Esophagus squamous epithelium (tissue), 5 donors: ENCODE measurements around the gene KPTN. TPM values are rescaled to one million over a fixed set of nuclear protein-coding genes. Genes with fewer than 3 reads are reported as not detected.

Experiments
- DNase-seq: peaks from one replicate; lab custom pipeline; 2025; lab: John Stamatoyannopoulos, UW
- H3K27ac ChIP-seq, 4 donors: fragments of 200-600 bp; sonication (generic); one replicate each; pipeline ENCODE4 v1.5.1; 2016 to 2019; ENCODE audit warnings: mild to moderate bottlenecking in 1 of 4
- H3K27me3 ChIP-seq, 4 donors: fragments of 200-600 bp; sonication (generic); 1 replicate in 3 of 4; 2 replicates in 1 of 4; pipeline versions ENCODE4 v1.5.1 to v1.6.0; 2017 to 2021; ENCODE audit warnings: antibody characterized with exemption in 1 of 4
- H3K36me3 ChIP-seq, 3 donors: fragments of 200-600 bp; sonication (generic); one replicate each; pipeline ENCODE4 v1.5.1; 2016 to 2019
- H3K4me1 ChIP-seq, 3 donors: fragments of 200-600 bp; sonication (generic); one replicate each; pipeline ENCODE4 v1.5.1; 2017 to 2019
- H3K4me3 ChIP-seq, 4 donors: fragments of 200-600 bp; sonication (generic); 1 replicate in 3 of 4; 2 replicates in 1 of 4; pipeline ENCODE4 v1.5.1; 2016 to 2019; ENCODE audit warnings: mild to moderate bottlenecking in 2 of 4, moderate library complexity in 1 of 4
- H3K9me3 ChIP-seq, 3 donors: fragments of 200-600 bp; sonication (generic); one replicate each; pipeline ENCODE4 v1.5.1; 2016 to 2019
- POLR2A ChIP-seq, 4 donors: fragments of 450-650 bp; IDR thresholded peaks; one replicate each; pipeline ENCODE4 v1.6.1; 2017; ENCODE audit warnings: antibody characterized with exemption in 4 of 4, mild to moderate bottlenecking in 4 of 4, moderate library complexity in 3 of 4
- WGBS, 2 donors: methylation state at CpG; one replicate each; pipeline ENCODE4 v1.1.5; 2018; 5-methylcytosine and 5-hydroxymethylcytosine counted together
- intact Hi-C: fragments of 100-400 bp; cut with DNase I; formaldehyde crosslinking; loops from one replicate; pipeline ENCODE4 v1.15.0; 2022
- total RNA-seq, 4 donors: library from RNA; depleted of rRNA; stranded (reverse); fragments of >200 nt; gene quantifications; one replicate each; pipeline ENCODE4 v1.1.0, GENCODE V29; 2016
- TF ChIP-seq, protein P1 (sequence below), 6 experiments: fragments of 450-650 bp in 4 of 6; fragments of 200-600 bp in 2 of 6; sonication (generic) in 2 of 6; IDR thresholded peaks; one replicate each; pipeline ENCODE4 v1.5.1; 2016 to 2019; ENCODE audit warnings: antibody characterized with exemption in 6 of 6, mild to moderate bottlenecking in 4 of 6, moderate library complexity in 4 of 6
- donor health status: DM: yes; HTN: yes; CAD: no.

KPTN gene
- total RNA-seq, 4 donors from 2014 or later = 5.6 to 9.4 (median 8.4) TPM

DNA sequence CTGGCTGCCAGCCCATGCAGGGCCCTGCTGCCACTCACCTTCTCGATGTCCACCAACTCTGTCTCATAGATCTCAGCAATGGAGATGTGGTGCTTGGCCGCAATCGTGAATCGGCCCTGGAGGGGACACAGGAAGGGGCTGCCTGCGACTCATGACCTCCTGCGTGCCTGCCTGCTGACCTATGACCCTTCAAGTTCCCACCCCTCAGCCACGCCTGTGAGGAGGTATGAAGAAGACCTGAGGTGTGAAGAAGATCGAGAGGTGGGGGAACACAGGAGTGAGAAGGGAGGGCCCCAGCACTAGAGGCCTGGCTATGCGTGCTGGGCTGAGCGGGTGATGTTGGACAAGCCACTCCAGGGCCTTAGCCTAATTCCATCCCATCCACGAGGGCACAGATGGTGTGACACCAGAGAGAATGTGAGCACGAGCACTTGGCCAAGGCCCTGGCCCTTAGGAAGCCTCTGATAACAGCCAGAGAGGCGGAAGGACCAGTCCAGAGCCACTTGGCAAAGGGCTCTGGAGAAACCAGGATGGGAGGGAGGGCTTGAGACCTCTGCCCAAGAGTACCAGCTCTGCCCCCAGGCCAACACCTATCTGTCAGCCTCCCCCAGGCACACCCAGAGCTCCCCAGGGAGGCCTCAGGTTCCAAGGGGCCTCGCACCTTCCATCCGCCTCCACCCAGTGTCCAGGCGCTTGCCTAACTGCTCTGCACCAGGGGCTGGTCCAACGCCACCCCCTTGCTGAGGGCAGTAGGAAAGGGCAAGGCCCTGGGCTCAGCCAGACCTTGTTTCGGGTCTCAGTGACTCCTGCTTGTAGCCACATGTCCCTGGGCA lies 9.6 kb upstream of the KPTN start:
- H3K27ac ChIP-seq = no peak overlapping the region
- TF ChIP-seq, protein P1, sequence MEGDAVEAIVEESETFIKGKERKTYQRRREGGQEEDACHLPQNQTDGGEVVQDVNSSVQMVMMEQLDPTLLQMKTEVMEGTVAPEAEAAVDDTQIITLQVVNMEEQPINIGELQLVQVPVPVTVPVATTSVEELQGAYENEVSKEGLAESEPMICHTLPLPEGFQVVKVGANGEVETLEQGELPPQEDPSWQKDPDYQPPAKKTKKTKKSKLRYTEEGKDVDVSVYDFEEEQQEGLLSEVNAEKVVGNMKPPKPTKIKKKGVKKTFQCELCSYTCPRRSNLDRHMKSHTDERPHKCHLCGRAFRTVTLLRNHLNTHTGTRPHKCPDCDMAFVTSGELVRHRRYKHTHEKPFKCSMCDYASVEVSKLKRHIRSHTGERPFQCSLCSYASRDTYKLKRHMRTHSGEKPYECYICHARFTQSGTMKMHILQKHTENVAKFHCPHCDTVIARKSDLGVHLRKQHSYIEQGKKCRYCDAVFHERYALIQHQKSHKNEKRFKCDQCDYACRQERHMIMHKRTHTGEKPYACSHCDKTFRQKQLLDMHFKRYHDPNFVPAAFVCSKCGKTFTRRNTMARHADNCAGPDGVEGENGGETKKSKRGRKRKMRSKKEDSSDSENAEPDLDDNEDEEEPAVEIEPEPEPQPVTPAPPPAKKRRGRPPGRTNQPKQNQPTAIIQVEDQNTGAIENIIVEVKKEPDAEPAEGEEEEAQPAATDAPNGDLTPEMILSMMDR (IDR thresholded peaks at IDR 0.05) = no peak
- intact Hi-C loops = no loop called here
- no peaks in the 10 kb centered on the region for H3K27me3 ChIP-seq
- WGBS, 2 donors = 69 to 78% methylated on average over 6 to 7 of the region's 18 CpGs
- no peaks in the 10 kb centered on the region for H3K9me3 ChIP-seq
- peaks cover 0 to 5% (median 0%) of the 10 kb centered on the region in 3 donors for H3K4me1 ChIP-seq
- H3K36me3 ChIP-seq = peaks cover 33 to 99% (median 39%) of the 10 kb centered on the region in 3 donors
- no peak overlapping the region for H3K4me3 ChIP-seq
- DNase-seq = no peak

GRCh38 chr19:47492571-47493377 lies 8.8 kb upstream of the KPTN start:
- no peak for TF ChIP-seq POLR2A (IDR thresholded peaks at IDR 0.05)
- TF ChIP-seq, protein P1 (IDR thresholded peaks at IDR 0.05) = no peak
- Histone ChIP-seq H3K27me3 (no peaks in the 10 kb centered on the region), H3K4me1 (peaks cover 0 to 5% (median 0%) of the 10 kb centered on the region in 3 donors), H3K36me3 (peaks cover 35 to 99% (median 37%) of the 10 kb centered on the region in 3 donors), H3K4me3 (no peak overlapping the region), H3K27ac (no peak overlapping the region), H3K9me3 (no peaks in the 10 kb centered on the region)
- no peak for DNase-seq
- intact Hi-C loops = no loop called here
- 76 to 82% methylated on average over 10 of the region's 23 CpGs for WGBS, 2 donors

DNA sequence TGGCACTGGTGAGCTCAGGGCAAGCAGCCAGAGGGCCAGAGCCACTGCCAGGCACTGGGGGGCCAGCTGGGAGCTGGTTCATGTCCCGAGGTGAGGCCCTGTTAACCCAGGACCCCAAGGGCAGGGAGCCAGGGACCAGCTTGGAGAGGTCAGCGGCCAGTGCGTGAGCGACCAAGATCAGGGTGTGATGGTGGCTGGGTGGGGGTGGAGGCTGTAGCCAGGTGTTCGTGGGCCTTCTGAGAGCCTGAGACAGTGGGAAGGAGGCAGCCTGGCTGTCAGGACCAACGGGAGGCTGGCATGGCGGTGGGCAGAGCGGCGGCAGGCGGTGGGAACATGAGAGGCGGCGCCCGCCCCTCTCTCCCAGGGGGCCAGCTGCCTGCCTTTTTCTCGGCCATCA lies 8.1 kb upstream of the KPTN start:
- Histone ChIP-seq H3K27ac (no peak overlapping the region), H3K9me3 (no peaks in the 10 kb centered on the region), H3K27me3 (no peaks in the 10 kb centered on the region), H3K4me3 (no peak overlapping the region), H3K4me1 (peaks cover 0 to 5% (median 0%) of the 10 kb centered on the region in 3 donors), H3K36me3 (peaks cover 30 to 99% (median 34%) of the 10 kb centered on the region in 3 donors)
- WGBS, 2 donors = 83 to 90% methylated on average over 4 to 9 of the region's 14 CpGs
- intact Hi-C loops = no loop called here
- no peak for DNase-seq
- no peak for TF ChIP-seq POLR2A (IDR thresholded peaks at IDR 0.05)
- TF ChIP-seq, protein P1 (IDR thresholded peaks at IDR 0.05) = no peak

DNA sequence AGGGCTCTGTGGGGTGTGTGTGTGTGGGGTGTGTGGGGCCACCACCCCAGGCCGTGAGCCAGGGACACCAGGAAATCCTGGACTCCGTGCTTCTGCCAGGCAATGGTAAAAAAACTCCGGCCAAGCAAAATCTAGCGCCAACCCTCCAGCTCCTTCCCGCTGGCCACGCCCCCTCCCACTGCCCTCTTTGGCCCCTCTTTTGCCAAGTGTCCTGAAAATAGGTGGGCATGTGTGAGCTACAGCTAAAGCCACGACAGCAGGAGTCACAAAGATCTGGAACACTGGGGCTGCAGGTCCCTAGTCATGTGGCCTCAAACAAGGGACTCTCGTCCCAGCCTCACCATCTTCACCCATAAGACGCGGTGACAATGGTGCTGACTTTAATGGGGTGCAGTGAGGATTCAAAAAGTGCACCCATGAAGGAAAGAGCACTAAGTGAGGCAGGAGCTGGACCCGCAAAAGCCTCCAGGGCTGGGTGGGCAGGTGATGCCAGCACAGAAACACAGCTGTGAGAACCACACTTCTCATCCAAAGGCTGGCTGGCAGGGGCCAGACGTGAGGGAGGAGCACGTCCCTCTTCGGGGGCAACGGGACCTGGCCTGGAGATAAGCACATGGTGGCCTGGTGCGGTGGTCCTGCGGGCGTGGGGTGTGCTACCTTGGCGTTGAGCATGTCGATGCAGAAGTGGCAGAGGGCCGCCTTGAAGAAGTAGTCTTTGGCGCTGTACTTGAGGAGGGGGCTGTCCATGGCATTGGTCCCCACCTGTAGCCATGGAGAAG lies 7.5 kb upstream of the KPTN start:
- no peak for DNase-seq

More for the DNA sequence above, 7.5 kb upstream of the KPTN start:
- Histone ChIP-seq H3K27ac (no peak overlapping the region), H3K9me3 (no peaks in the 10 kb centered on the region), H3K27me3 (no peaks in the 10 kb centered on the region), H3K4me1 (no peaks in the 10 kb centered on the region), H3K36me3 (peaks cover 27 to 99% (median 29%) of the 10 kb centered on the region in 3 donors), H3K4me3 (no peak overlapping the region)
- WGBS, 2 donors = 75 to 87% methylated on average over 11 to 21 of the region's 22 CpGs
- no peak for TF ChIP-seq POLR2A (IDR thresholded peaks at IDR 0.05)
- TF ChIP-seq, protein P1 (IDR thresholded peaks at IDR 0.05) = no peak
- intact Hi-C loops = no loop called here
